GM21529 (cell line): ENCODE results near the gene ZNF775.
A peak's percentile ranks its signal among the peaks of the same experiment; 100 is the strongest.
"Not testable (repeated sequence)": the region's sequence is repeated elsewhere in the genome, so short reads cannot be mapped to it uniquely, and the experiment has no call there.

Source experiments
- ATAC-seq: cut with Tn5 transposase; IDR thresholded peaks from one replicate; pipeline ENCODE4 v1.9.1; 2021; ENCODE audit not compliant: unreplicated experiment

ZNF775 gene

GRCh38 chr7:150380463-150380862, 1.3 kb downstream of the ZNF775 start:
- peak; percentile 13 for ATAC-seq

GRCh38 chr7:150381096-150381495, 2.0 kb downstream of the ZNF775 start:
- no peak for ATAC-seq

GRCh38 chr7:150381785-150382122, 2.6 kb downstream of the ZNF775 start:
- ATAC-seq, result no peak

- ATAC-seq, result no peak
Measured at GRCh38 chr7:150382123-150382843, 3.2 kb downstream of the ZNF775 start.

GRCh38 chr7:150382844-150383225, 3.7 kb downstream of the ZNF775 start:
- no peak for ATAC-seq

- no peak for ATAC-seq
Measured at GRCh38 chr7:150383710-150384397, 4.7 kb downstream of the ZNF775 start.

- no peak for ATAC-seq
Measured at GRCh38 chr7:150384406-150385301, 5.5 kb downstream of the ZNF775 start.

- no peak for ATAC-seq
Measured at GRCh38 chr7:150385302-150385723, 6.2 kb downstream of the ZNF775 start.

- ATAC-seq, result not testable (repeated sequence)
Measured at GRCh38 chr7:150385884-150386283, 6.8 kb downstream of the ZNF775 start.

- no peak for ATAC-seq
Measured at GRCh38 chr7:150388306-150388705, 9.2 kb downstream of the ZNF775 start.

- no peak for ATAC-seq
Measured at GRCh38 chr7:150388709-150389531, 9.8 kb downstream of the ZNF775 start.

- no peak for ATAC-seq
Measured at GRCh38 chr7:150389532-150389816, 10.3 kb downstream of the ZNF775 start.

GRCh38 chr7:150390205-150390604, 11.1 kb downstream of the ZNF775 start:
- no peak for ATAC-seq

- no peak for ATAC-seq
Measured at GRCh38 chr7:150393325-150393724, 14.2 kb downstream of the ZNF775 start.

- ATAC-seq, result no peak
Measured at GRCh38 chr7:150396426-150396825, 17.3 kb downstream of the ZNF775 start.

GRCh38 chr7:150396851-150397260, 17.7 kb downstream of the ZNF775 start:
- ATAC-seq, result no peak

GRCh38 chr7:150397346-150398107, 18.4 kb downstream of the ZNF775 start:
- no peak for ATAC-seq

- ATAC-seq, result no peak
Measured at GRCh38 chr7:150398108-150398964, 19.2 kb downstream of the ZNF775 start.

GRCh38 chr7:150398965-150399320, 19.8 kb downstream of the ZNF775 start:
- no peak for ATAC-seq
